HEK293T (cell line): ENCODE measurements around the gene CAB39L.

ENCODE experiments used
- CTCF ChIA-PET: fragments of 350-600 bp; formaldehyde crosslinking; extraction: SDS; loops from one replicate; lab custom pipeline; 2021; ENCODE audit warnings: antibody characterized with exemption, inconsistent platforms; lab: Yijun Ruan, JAX
- POLR2A ChIA-PET: fragments of 350-600 bp; formaldehyde crosslinking; extraction: SDS; loops from one replicate; lab custom pipeline; 2020; ENCODE audit warnings: antibody characterized with exemption, inconsistent platforms; lab: Yijun Ruan, JAX
- DNase-seq: peaks from one replicate; pipeline ENCODE4 v3.0.0; 2012; ENCODE audit warnings: mixed read lengths; ENCODE audit errors: extremely low spot score
- ARNT ChIP-seq: fragments of 450-650 bp; IDR thresholded peaks from 2 replicates; pipeline ENCODE4 v1.6.1; 2017; ENCODE audit warnings: mild to moderate bottlenecking
- BHLHE40 ChIP-seq: fragments of 450-650 bp; IDR thresholded peaks from 2 replicates; pipeline ENCODE4 v1.6.1; 2016; ENCODE audit warnings: mild to moderate bottlenecking, moderate library complexity, borderline replicate concordance
- CTBP1 ChIP-seq: fragments of 450-650 bp; IDR thresholded peaks from 2 replicates; pipeline ENCODE4 v1.6.1; 2016; ENCODE audit warnings: borderline replicate concordance
- ELF4 ChIP-seq: fragments of 450-650 bp; IDR thresholded peaks from 2 replicates; pipeline ENCODE4 v1.6.1; 2017; ENCODE audit warnings: antibody characterized with exemption
- FOXA1 ChIP-seq: fragments of 450-650 bp; IDR thresholded peaks from 2 replicates; pipeline ENCODE4 v1.6.1; 2016; ENCODE audit warnings: mild to moderate bottlenecking
- FOXK2 ChIP-seq: fragments of 450-650 bp; IDR thresholded peaks from 2 replicates; pipeline ENCODE4 v1.6.1; 2016; ENCODE audit warnings: mild to moderate bottlenecking
- FOXM1 ChIP-seq: fragments of 450-650 bp; IDR thresholded peaks from 2 replicates; pipeline ENCODE4 v1.6.1; 2017; ENCODE audit warnings: mild to moderate bottlenecking, borderline replicate concordance
- HDGF ChIP-seq: fragments of 450-650 bp; IDR thresholded peaks from 2 replicates; pipeline ENCODE4 v1.6.1; 2017; ENCODE audit warnings: antibody characterized with exemption, borderline replicate concordance
- L3MBTL2 ChIP-seq: fragments of 450-650 bp; conservative IDR thresholded peaks from 2 replicates; pipeline ENCODE4 v1.6.1; 2016; ENCODE audit warnings: mild to moderate bottlenecking
- LEF1 ChIP-seq: fragments of 450-650 bp; IDR thresholded peaks from 2 replicates; pipeline ENCODE4 v1.6.1; 2017; ENCODE audit warnings: mild to moderate bottlenecking, borderline replicate concordance
- NFRKB ChIP-seq: fragments of 450-650 bp; IDR thresholded peaks from 2 replicates; pipeline ENCODE4 v1.6.1; 2016; ENCODE audit warnings: mild to moderate bottlenecking, moderate library complexity
- SP1 ChIP-seq: fragments of 450-650 bp; IDR thresholded peaks from 2 replicates; pipeline ENCODE4 v1.6.1; 2017
- SUZ12 ChIP-seq: fragments of 450-650 bp; IDR thresholded peaks from 2 replicates; pipeline ENCODE4 v1.6.1; 2016; ENCODE audit warnings: mild to moderate bottlenecking
- TARDBP ChIP-seq: fragments of 450-650 bp; IDR thresholded peaks from 2 replicates; pipeline ENCODE4 v1.6.1; 2016
- ZNF384 ChIP-seq: fragments of 450-650 bp; IDR thresholded peaks from 2 replicates; pipeline ENCODE4 v1.6.1; 2016
- TF ChIP-seq, protein P1 (sequence below): fragments of 450-650 bp; IDR thresholded peaks from 2 replicates; pipeline ENCODE4 v1.6.1; 2016

The CAB39L gene

DNA sequence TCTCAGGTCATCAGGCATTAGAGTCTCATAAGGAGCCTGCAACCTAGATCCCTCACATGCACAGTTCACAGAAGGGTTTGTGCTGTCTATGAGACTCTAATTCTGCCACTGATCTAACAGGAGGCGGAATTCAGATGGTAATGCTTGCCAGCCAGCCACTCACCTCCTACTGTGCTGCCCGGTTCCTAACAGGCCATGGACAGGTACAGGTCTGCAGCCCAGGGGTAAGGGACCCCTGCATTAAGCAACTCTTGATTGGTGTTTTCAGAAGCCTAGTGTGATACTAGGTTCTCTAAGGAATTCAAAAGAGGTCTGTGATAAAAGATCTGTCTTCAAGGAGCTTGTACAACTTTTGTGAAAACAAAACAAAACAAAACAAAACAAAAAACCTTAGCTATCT is 31.1 kb downstream of the CAB39L start:
- TF ChIP-seq LEF1 (no peak), HDGF (no peak), FOXA1 (no peak), L3MBTL2 (no peak), TARDBP (no peak), BHLHE40 (no peak), FOXK2 (no peak), ELF4 (no peak), NFRKB (no peak), SUZ12 (no peak), FOXM1 (no peak), ARNT (no peak), SP1 (no peak), CTBP1 (no peak), ZNF384 (no peak)
- TF ChIP-seq, protein P1, sequence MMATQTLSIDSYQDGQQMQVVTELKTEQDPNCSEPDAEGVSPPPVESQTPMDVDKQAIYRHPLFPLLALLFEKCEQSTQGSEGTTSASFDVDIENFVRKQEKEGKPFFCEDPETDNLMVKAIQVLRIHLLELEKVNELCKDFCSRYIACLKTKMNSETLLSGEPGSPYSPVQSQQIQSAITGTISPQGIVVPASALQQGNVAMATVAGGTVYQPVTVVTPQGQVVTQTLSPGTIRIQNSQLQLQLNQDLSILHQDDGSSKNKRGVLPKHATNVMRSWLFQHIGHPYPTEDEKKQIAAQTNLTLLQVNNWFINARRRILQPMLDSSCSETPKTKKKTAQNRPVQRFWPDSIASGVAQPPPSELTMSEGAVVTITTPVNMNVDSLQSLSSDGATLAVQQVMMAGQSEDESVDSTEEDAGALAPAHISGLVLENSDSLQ: no peak
- no peak for DNase-seq
- CTCF ChIA-PET: no interaction called here
- POLR2A ChIA-PET: no interaction called here

DNA sequence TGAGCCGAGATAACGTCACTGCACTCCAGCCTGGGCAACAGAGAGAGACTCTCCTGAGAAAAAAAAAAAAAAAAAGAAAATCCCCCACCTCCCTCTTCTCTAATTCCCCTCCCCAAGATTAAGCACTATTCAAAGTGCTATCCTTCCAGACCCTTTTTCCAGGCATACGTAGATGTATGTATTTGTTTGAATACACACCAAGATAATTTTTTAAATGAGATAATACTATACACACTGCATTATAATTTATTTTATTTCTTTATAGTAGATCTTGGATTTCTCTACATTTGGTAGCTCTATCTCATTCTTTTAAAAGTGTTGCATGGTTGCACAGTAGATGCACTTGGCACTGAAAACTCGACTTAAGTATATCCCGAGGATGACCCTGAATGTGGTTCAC is 32.5 kb downstream of the CAB39L start:
- CTCF ChIA-PET: no interaction called here
- TF ChIP-seq TARDBP (no peak), ELF4 (no peak), FOXA1 (no peak), LEF1 (no peak), ARNT (no peak), BHLHE40 (no peak), NFRKB (no peak), FOXK2 (no peak), SP1 (no peak), CTBP1 (no peak), FOXM1 (no peak), SUZ12 (no peak), L3MBTL2 (no peak), ZNF384 (no peak), HDGF (no peak)
- TF ChIP-seq, protein P1: no peak
- POLR2A ChIA-PET: no interaction called here
- DNase-seq: no peak

DNA sequence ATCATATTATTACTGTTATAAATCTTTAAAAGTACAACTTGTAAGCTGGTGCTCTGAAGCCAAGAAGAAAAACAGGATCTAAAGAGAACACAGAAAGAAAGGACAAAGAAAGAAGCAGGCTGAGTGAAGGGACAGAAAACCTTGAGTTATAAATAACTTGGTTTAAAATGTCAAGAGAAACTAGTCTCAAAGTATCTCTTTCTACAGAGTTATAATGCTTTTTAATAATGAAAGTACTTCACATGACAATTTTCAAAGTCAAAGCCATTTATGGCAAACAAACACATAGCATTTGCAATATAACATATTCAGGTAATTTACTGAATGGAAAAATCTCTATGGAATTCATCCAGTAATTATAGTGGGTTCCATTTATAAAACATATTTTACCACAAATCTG is 33.4 kb downstream of the CAB39L start:
- CTCF ChIA-PET: no interaction called here
- POLR2A ChIA-PET: no interaction called here
- DNase-seq: no peak
- TF ChIP-seq L3MBTL2: no peak
- no peak for TF ChIP-seq ARNT
- TF ChIP-seq ZNF384: no peak
- no peak for TF ChIP-seq TARDBP
- no peak for TF ChIP-seq FOXA1
- TF ChIP-seq ELF4: no peak
- no peak for TF ChIP-seq FOXK2
- TF ChIP-seq FOXM1: no peak
- no peak for TF ChIP-seq LEF1
- TF ChIP-seq, protein P1: no peak
- TF ChIP-seq CTBP1: no peak
- TF ChIP-seq SP1: no peak
- TF ChIP-seq BHLHE40: no peak
- TF ChIP-seq NFRKB: no peak
- TF ChIP-seq HDGF: no peak
- TF ChIP-seq SUZ12: no peak

DNA sequence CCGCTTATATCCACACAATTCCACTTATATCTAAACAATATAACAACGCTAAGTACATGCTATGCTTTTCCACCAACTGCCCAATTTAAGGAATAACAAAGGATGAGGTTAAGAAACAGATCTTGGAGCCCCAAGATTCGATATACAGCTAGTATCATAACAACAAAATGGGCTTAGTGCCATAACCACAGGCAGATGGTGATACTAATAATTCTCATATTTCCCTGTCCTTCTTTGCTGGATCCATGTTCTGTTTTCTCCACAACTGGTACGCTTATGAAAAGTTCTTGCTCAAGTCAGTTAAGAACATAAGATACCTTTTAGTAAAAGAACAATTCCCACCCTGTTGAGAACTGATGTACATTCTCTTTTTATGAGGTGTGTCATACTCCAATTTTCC is 33.9 kb downstream of the CAB39L start:
- TF ChIP-seq BHLHE40 (no peak), HDGF (no peak), SP1 (no peak), CTBP1 (no peak), LEF1 (no peak), ARNT (no peak)
- POLR2A ChIA-PET: no interaction called here
- no peak for DNase-seq
- CTCF ChIA-PET: no interaction called here

DNA sequence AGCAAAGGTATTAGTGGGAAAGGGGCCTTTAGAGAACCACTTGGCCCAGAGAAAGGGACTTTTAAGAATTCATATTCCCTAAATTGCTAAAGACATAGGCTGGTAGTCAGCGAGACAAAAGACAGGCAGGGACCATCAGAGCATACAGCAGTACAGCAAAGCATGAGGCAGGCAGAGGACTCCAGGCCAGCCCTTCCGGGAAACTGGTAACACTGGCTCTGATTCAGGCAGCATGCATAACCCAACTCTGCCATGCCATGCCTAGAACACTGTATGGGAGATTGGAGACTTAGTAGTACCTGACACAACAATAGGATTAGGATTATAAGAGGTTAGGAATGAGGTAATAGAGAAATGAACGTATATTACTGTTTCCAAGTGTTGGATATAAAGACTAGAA is 34.9 kb downstream of the CAB39L start:
- ChIA-PET CTCF (interaction anchor here (0.6 kb wide), 1 partner anchor 526 kb away, joined by 3 read pairs; no protein-coding TSS in a partner anchor), POLR2A (no interaction called here)
- no peak for TF ChIP-seq CTBP1
- TF ChIP-seq SUZ12: no peak
- no peak for TF ChIP-seq ZNF384
- TF ChIP-seq FOXA1: no peak
- no peak for DNase-seq

DNA sequence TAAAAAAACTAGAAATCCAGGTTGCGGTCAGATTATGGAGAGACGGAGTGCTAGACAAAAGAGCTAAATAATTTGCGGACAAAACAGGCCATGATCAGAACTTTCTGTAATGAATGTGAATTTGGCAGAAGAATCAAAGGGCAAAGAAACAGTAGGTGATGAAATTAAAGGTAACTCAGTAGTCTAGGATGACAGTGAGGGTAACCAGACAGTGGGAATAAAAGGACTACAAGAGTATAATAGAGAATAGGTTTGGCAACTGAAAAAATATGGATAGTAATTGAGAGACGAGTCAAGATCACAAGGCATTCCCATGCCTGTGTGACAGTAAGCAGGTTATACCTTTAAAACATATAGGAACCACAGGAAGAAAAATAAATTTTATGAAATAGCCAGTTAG is 35.9 kb downstream of the CAB39L start:
- no peak for TF ChIP-seq L3MBTL2
- no peak for TF ChIP-seq NFRKB
- no peak for TF ChIP-seq TARDBP
- no peak for TF ChIP-seq ELF4
- no peak for TF ChIP-seq FOXM1
- TF ChIP-seq SUZ12: no peak
- no peak for TF ChIP-seq FOXA1
- ChIA-PET CTCF (no interaction called here), POLR2A (no interaction called here)
- DNase-seq: no peak

DNA sequence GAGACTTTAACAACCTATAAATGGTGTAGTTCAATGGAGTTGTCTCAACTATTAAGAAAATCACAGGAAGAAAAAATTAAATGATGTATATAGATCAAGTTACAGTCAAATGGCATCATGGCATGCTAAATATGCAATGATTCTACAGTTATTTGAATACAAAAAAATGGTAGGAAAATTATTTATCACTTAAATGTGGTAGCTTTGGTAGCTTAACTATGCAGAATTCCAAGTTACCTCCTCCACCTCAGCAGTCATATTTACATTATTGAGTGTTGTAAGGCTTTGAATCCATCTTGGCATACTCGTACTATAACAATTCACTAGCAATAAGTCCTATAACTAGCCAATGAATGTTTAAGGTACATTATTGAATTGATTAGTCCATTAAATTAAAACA is 36.8 kb downstream of the CAB39L start:
- POLR2A ChIA-PET: no interaction called here
- TF ChIP-seq FOXA1 (no peak), ARNT (no peak), SUZ12 (no peak), FOXM1 (no peak), ZNF384 (no peak), TARDBP (no peak), BHLHE40 (no peak), L3MBTL2 (no peak), ELF4 (no peak), FOXK2 (no peak), LEF1 (no peak), HDGF (no peak), NFRKB (no peak), SP1 (no peak), CTBP1 (no peak)
- TF ChIP-seq, protein P1: no peak
- no peak for DNase-seq
- CTCF ChIA-PET: no interaction called here
